ENCODE data around the gene SCML1.

- TF ChIP-seq CTCF (IDR thresholded peaks at IDR 0.05; ENCODE audit: low read depth, low read length) (no peak), EZH2phosphoT487 (IDR thresholded peaks at IDR 0.05; ENCODE audit: low read depth) (no peak)
These were observed 32.5 kb downstream of the SCML1 start for GRCh38 chrX:17769701-17770269.
